Measurements from ENCODE around the gene CBARP. TPM values are rescaled to one million over a fixed set of nuclear protein-coding genes. Genes with fewer than 3 reads are reported as not detected.

Gene CBARP
- total and polyA plus RNA-seq, 2 of the 13 experiments (the other 11 are each of a cell fraction or from before 2014, with no cell fraction given) = 1.2 to 1.4 TPM

DNA sequence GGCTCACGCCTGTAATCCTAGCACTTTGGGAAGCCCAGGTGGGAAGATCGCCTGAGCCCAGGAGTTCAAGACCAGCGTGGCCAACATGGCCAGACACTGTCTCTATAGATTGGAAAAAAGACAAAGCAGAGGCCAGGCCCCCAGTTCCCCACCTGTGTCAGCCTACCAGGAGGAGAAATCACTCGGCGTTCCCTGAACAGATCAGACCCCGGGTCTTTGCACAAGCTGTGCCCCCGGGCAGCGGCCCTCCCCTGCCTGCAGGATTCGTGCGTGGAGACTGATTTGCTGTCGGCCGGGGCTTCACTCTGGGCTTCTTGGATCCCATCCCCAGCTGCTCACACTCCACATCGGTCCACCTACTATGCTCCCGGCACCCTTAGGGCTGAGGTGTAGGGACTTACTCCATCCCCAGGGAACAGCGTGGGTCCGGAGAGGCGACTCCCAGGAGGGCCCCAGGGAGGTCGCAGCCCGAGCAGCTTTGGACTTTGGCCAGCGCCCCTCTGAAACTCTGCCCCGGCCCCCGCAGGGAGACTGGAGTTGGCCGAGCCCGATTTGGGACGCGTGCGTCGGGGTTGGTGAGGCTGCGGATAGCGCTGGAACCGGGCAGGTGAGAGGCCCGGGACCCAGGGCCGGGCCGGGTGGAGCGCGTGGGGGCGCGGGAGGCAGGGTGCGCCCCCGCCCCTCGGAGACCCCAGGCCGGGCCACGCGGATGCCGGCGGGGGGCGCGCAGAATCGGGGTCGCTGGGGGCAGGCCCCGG is 47.4 kb upstream of the CBARP start (continued):
- TF ChIP-seq MBD4 (IDR thresholded peaks at IDR 0.05; ENCODE audit: borderline replicate concordance, low read length) = no peak
- no peak for TF ChIP-seq GATAD1 (CRISPR knock-in tag; IDR thresholded peaks at IDR 0.05)
- no peak for TF ChIP-seq MEIS2 (CRISPR knock-in tag; IDR thresholded peaks at IDR 0.05)
- TF ChIP-seq, protein P1, sequence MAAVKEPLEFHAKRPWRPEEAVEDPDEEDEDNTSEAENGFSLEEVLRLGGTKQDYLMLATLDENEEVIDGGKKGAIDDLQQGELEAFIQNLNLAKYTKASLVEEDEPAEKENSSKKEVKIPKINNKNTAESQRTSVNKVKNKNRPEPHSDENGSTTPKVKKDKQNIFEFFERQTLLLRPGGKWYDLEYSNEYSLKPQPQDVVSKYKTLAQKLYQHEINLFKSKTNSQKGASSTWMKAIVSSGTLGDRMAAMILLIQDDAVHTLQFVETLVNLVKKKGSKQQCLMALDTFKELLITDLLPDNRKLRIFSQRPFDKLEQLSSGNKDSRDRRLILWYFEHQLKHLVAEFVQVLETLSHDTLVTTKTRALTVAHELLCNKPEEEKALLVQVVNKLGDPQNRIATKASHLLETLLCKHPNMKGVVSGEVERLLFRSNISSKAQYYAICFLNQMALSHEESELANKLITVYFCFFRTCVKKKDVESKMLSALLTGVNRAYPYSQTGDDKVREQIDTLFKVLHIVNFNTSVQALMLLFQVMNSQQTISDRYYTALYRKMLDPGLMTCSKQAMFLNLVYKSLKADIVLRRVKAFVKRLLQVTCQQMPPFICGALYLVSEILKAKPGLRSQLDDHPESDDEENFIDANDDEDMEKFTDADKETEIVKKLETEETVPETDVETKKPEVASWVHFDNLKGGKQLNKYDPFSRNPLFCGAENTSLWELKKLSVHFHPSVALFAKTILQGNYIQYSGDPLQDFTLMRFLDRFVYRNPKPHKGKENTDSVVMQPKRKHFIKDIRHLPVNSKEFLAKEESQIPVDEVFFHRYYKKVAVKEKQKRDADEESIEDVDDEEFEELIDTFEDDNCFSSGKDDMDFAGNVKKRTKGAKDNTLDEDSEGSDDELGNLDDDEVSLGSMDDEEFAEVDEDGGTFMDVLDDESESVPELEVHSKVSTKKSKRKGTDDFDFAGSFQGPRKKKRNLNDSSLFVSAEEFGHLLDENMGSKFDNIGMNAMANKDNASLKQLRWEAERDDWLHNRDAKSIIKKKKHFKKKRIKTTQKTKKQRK (IDR thresholded peaks at IDR 0.05; ENCODE audit: low read length) = no peak
- TF ChIP-seq ATM (IDR thresholded peaks at IDR 0.05; ENCODE audit: borderline replicate concordance) = no peak
- no peak for TF ChIP-seq KMT2A (CRISPR knock-in tag; IDR thresholded peaks at IDR 0.05)
- TF ChIP-seq, protein P2, sequence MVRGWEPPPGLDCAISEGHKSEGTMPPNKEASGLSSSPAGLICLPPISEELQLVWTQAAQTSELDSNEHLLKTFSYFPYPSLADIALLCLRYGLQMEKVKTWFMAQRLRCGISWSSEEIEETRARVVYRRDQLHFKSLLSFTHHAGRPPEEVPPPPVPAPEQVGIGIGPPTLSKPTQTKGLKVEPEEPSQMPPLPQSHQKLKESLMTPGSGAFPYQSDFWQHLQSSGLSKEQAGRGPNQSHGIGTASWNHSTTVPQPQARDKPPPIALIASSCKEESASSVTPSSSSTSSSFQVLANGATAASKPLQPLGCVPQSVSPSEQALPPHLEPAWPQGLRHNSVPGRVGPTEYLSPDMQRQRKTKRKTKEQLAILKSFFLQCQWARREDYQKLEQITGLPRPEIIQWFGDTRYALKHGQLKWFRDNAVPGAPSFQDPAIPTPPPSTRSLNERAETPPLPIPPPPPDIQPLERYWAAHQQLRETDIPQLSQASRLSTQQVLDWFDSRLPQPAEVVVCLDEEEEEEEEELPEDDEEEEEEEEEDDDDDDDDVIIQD (CRISPR knock-in tag; IDR thresholded peaks at IDR 0.05; ENCODE audit: low read depth) = no peak
- TF ChIP-seq MBNL3 (CRISPR knock-in tag; conservative IDR thresholded peaks at IDR 0.05) = no peak
- TF ChIP-seq BRCA1 (CRISPR knock-in tag; IDR thresholded peaks at IDR 0.05) = no peak
- TF ChIP-seq POLR2A (IDR thresholded peaks at IDR 0.05; ENCODE audit: insufficient read depth in 1 of 2, low read depth in 2 of 2, low read length in 2 of 2) = peak; percentile 1 to 43; a peak in 1 of 4 replicates
- no peak for TF ChIP-seq BORCS8-MEF2B (CRISPR knock-in tag; IDR thresholded peaks at IDR 0.05)
- TF ChIP-seq, protein P3, sequence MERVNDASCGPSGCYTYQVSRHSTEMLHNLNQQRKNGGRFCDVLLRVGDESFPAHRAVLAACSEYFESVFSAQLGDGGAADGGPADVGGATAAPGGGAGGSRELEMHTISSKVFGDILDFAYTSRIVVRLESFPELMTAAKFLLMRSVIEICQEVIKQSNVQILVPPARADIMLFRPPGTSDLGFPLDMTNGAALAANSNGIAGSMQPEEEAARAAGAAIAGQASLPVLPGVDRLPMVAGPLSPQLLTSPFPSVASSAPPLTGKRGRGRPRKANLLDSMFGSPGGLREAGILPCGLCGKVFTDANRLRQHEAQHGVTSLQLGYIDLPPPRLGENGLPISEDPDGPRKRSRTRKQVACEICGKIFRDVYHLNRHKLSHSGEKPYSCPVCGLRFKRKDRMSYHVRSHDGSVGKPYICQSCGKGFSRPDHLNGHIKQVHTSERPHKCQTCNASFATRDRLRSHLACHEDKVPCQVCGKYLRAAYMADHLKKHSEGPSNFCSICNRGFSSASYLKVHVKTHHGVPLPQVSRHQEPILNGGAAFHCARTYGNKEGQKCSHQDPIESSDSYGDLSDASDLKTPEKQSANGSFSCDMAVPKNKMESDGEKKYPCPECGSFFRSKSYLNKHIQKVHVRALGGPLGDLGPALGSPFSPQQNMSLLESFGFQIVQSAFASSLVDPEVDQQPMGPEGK (CRISPR knock-in tag; IDR thresholded peaks at IDR 0.05) = peak; percentile 77
- no peak for TF ChIP-seq ZNF816 (CRISPR knock-in tag; IDR thresholded peaks at IDR 0.05; ENCODE audit: borderline replicate concordance)
- no peak for TF ChIP-seq HNRNPH1 (optimal IDR thresholded peaks at IDR 0.05; ENCODE audit: low read depth, low read length)
- no peak for TF ChIP-seq ZNF230 (CRISPR knock-in tag; IDR thresholded peaks at IDR 0.05)
- TF ChIP-seq ZNF772 (CRISPR knock-in tag; IDR thresholded peaks at IDR 0.05) = 0 out of 2 replicates have a peak, but pooled peaks have one; percentile 31
- TF ChIP-seq RFX5 (IDR thresholded peaks at IDR 0.05; ENCODE audit: low read depth, low read length) = no peak
- TF ChIP-seq RXRA (CRISPR knock-in tag; IDR thresholded peaks at IDR 0.05) = no peak
- TF ChIP-seq, protein P4, sequence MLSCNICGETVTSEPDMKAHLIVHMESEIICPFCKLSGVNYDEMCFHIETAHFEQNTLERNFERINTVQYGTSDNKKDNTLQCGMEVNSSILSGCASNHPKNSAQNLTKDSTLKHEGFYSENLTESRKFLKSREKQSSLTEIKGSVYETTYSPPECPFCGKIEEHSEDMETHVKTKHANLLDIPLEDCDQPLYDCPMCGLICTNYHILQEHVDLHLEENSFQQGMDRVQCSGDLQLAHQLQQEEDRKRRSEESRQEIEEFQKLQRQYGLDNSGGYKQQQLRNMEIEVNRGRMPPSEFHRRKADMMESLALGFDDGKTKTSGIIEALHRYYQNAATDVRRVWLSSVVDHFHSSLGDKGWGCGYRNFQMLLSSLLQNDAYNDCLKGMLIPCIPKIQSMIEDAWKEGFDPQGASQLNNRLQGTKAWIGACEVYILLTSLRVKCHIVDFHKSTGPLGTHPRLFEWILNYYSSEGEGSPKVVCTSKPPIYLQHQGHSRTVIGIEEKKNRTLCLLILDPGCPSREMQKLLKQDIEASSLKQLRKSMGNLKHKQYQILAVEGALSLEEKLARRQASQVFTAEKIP (CRISPR knock-in tag; IDR thresholded peaks at IDR 0.05; ENCODE audit: borderline replicate concordance) = no peak
- TF ChIP-seq, protein P5, sequence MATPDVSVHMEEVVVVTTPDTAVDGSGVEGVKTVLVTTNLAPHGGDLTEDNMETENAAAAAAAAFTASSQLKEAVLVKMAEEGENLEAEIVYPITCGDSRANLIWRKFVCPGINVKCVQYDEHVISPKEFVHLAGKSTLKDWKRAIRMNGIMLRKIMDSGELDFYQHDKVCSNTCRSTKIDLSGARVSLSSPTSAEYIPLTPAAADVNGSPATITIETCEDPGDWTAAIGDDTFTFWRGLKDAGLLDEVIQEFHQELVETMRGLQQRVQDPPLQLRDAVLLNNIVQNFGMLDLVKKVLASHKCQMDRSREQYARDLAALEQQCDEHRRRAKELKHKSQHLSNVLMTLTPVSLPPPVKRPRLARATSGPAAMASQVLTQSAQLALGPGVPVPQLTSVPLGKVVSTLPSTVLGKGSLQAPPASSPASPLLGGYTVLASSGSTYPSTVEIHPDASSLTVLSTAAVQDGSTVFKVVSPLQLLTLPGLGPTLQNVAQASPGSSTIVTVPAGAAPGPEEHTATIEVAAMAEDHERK (CRISPR knock-in tag; IDR thresholded peaks at IDR 0.05; ENCODE audit: low read depth) = no peak
- peak; percentile 40; the same call in 1 of the 2 replicates for TF ChIP-seq HDAC1 (CRISPR knock-in tag; IDR thresholded peaks at IDR 0.05)
